HG02870 (cell line): ENCODE data around the gene FKBP14.

ENCODE experiments used
- ATAC-seq: cut with Tn5 transposase; IDR thresholded peaks from one replicate; pipeline ENCODE4 v1.9.1; 2021; ENCODE audit warnings: mild to moderate bottlenecking, moderate library complexity; ENCODE audit not compliant: unreplicated experiment

FKBP14 gene

DNA sequence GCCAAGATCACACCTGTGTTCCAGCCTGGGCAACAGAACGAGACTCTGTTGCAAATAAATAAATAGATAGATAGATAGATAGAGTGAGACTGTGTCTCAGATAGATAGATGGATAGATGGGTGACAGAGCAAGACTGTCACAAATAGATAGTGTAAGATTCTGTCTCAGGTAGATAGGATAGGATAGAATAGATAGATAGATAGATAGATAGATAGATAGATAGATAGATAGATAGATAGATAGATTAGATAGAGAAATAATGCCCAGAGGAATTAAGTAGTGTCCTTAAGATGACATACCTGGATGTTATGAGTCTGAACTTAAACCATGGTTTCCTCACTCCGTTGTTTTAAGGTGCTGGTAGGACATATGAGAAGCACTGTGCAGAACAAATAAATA lies 9.7 kb upstream of the FKBP14 start:
- no peak for ATAC-seq

GRCh38 chr7:30034501-30034900 lies 8.0 kb upstream of the FKBP14 start:
- no peak for ATAC-seq

DNA sequence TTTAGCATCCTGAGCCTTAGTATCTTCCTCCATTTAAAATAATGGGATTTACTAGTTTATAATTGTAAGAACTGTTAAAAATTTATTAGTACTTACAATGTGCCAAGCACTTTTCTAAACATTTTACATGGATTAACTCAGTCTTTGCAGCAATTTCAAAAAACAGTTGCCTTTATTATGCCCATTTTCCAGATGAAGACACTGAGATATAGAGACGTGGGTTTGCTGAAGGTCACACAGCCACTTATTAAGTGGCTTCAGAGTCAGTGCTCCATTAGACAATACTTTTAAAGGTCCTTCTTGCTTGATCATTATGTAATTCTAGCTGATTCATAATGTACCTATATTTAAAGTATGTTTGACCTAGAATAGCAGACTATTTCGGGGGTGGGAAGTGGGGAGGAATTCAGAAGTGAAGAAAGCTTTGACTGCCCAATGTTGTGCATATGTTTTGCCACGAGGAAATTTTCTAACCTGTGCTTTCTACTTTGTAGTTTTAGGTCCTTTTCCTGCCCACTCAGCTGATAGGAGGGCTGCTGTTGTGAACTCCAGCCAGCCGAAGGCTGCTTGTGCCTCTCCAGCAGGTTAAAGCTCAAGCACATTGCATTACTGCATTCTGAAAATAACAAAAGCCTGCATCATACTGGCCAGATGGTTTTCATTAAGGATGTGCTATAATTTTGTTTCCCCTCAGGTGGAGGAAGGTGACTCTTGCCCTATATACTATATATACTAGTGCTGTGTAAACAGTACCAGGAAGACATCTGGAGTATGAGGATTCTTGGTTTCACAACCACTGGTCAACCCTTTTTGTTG lies 6.0 kb upstream of the FKBP14 start:
- ATAC-seq = no peak

GRCh38 chr7:30029696-30030095 lies 3.2 kb upstream of the FKBP14 start:
- no peak for ATAC-seq

DNA sequence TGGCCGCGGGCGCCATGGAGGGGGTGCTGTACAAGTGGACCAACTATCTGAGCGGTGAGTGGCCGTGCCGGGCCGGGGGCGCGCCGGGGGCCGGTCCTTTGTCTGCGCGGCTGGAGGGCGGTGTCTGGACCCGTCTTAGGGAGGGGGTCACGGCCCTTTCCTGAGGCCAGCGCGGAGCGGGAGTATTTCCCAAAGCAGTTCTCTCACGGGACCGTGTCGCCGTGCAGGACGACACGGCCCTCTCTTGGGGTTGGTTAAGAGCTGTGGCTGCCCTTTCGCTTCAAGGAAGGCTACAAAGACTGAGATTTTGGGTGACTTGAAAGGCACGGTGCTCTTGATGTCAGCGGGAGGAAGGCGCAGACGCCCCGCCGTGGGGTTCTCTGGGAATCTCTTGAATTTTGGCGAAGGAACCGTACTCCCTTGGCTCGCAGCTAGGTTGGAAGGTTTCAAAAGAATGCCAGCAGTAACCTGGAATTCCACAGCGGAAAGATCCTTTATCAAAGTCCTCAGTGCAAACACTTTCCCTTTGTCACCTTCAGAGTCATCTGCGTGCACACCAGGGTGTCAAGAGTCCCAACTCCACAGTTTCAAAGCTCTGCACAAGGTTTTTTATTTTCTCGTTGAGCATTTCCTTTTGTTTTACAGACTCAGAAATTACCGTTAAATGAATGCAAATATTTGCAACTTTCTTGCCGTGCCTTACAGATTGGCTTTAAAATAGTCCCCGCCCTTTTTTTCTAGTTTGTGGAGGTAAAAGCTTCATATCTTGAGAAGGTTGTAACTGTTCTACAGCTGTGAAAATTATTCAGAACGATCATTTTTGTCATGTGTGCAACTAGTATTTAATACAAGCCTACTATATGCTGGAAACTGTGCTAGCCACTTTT lies 2.5 kb upstream of the FKBP14 start:
- peak; percentile 15 for ATAC-seq

DNA sequence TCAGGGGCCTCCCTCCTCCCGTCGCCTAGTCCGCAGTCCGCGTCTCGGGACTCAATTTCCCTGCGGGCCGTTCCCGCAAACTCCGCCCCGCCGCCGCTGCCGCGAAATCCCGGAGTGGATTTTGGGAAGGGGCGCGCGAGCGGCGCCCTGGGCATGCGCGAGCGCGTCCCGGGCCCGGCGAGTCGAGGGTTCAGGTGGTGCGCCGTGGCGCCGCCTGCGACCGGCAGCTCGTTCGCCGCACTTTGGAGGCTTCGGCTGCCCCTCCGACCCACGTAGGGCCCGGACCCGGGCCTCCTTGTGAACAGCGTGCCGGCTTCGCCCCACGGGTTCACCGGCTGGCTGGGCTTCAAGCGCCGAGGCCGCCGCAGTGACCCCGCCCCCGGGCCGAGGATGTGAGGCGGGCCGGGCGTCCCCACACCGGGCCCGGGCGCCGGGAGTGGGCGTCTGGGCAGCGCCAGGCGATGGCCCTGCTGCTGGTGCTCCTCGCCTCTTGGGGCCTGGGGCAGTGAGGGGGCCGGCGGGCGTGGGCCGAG lies 1.8 kb upstream of the FKBP14 start, which contains the start of gene PLEKHA8:
PLEKHA8 (plus strand) TSS at position 197 of the 533 bp plus-strand sequence. CDS start 351 bp downstream, outside the sequence.
- ATAC-seq = peak; percentile 45

GRCh38 chr7:30027740-30028215 lies 1.3 kb upstream of the FKBP14 start:
- ATAC-seq = peak; percentile 1

- ATAC-seq = no peak
These were observed 559 bp upstream of the FKBP14 start for GRCh38 chr7:30027065-30027456.

DNA sequence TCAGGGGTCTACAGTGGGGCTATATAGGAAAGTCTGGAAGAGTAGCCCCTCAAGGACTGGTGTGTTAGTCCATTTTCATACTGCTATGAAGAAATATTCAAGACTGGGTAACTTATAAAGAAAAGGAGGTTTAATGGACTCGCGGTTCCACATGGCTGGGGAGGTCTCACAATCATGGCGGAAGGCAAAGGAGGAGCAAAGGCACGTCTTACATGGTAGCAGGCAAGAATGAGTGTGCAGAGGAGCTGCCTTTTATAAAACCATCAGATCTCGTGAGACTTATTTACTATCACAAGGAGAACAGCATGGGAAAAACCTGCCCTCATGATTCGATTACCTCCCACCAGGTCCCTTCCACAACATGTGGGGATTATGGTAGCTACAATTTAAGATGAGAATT lies 3.0 kb downstream of the FKBP14 start:
- no peak for ATAC-seq

GRCh38 chr7:30022991-30023390 lies 3.5 kb downstream of the FKBP14 start:
- no peak for ATAC-seq

GRCh38 chr7:30020535-30020934 lies 6.0 kb downstream of the FKBP14 start:
- no peak for ATAC-seq

GRCh38 chr7:30019960-30020359 lies 6.5 kb downstream of the FKBP14 start:
- no peak for ATAC-seq

GRCh38 chr7:30019387-30019786 lies 7.1 kb downstream of the FKBP14 start:
- no peak for ATAC-seq

- ATAC-seq = no peak
These were observed 8.1 kb downstream of the FKBP14 start for GRCh38 chr7:30018451-30018850.

DNA sequence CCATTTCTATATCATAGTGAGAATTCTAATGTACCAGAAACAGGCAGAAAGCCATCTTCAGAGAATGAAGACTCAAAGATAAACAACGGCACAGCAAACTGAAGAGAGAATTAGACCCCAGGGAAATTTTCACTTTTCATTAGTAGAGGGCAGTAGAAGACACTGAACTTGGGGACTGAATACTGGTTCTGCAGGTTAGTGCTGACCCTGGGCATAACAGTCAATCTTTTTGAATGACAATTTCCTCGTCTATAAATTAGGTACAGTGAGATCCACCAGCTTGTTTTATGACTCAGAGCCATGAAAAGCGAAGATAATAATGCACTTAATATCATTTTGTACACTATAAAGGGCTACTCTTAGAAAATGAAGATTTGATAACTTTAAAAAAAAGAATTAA lies 13.7 kb downstream of the FKBP14 start:
- no peak for ATAC-seq

DNA sequence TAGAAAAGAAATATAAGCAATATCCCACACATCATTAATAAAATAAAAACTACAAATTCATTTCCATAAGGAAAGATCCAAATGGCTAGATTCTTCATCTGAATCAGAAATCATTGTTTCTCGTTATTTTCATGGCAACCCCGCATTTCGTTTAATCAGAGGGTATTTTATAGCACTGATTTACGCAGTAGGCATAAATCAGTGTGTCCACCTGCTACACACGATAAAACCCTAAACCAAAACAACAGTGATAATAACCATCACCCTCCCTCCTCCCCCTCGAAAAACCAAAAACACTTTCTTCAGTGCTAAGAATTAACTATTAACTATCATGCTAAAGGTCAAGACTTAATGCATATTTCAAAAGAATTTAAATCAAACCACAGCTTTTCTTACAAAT lies 16.5 kb downstream of the FKBP14 start:
- no peak for ATAC-seq

- ATAC-seq = no peak
These were observed 21.0 kb downstream of the FKBP14 start for GRCh38 chr7:30005464-30005863.

DNA sequence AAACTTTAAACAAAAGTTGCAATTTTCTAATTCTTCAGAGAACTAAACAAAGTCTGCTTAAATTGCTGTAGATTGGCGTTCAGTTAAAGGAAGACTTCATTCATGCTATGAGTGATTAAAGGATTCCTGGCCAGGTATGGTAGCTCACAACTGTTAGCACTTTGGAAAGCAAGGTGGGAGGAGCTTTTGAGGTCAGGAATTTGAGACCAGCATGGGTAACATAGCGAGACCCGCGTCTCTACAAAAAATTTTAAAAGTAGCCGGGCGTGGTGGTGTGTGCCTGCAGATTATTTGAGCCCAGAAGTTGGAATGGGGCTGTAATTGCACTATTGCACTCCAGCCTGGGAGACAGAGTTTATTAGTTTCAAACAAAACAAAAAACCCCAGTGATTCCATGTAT lies 23.4 kb downstream of the FKBP14 start:
- ATAC-seq = no peak

DNA sequence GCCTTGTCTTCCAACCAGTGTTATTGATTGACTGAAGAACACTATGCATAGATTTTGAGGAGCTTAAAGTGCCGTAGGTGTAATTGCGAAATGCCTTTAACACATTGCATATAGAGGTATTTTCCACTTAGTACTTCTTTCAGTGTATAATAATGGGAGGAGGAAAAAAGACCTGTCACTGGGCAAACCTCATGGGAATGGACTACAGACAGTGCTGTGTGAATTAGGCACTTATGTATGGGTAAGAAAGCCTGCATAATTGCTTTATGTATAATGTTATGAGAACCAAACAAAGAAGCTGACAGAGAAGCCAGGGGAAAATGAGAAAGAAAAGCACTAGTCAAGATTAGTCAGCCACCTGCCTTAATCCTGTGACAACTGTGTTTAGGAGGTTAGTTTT lies 24.5 kb downstream of the FKBP14 start:
- ATAC-seq = no peak

GRCh38 chr7:29998489-29998888 lies 28.0 kb downstream of the FKBP14 start:
- ATAC-seq = no peak

GRCh38 chr7:29996321-29996720 lies 30.2 kb downstream of the FKBP14 start:
- no peak for ATAC-seq
